Transverse colon (tissue), 4 donors: ENCODE measurements around the gene RAB40C. TPM values are rescaled to one million over a fixed set of nuclear protein-coding genes. Genes with fewer than 3 reads are reported as not detected.

ENCODE experiments used
- DNase-seq: peaks from one replicate; pipeline ENCODE4 v3.0.0-alpha.2; 2019
- H3K27ac ChIP-seq, 4 donors: fragments of 200-600 bp; sonication (generic); 2 replicates each; pipeline ENCODE4 v1.5.1; 2016 to 2018; ENCODE audit warnings: inconsistent platforms in 4 of 4
- H3K27me3 ChIP-seq: fragments of 200-600 bp; sonication (generic); 2 replicates; pipeline ENCODE4 v1.5.1; 2017; ENCODE audit warnings: inconsistent platforms
- H3K36me3 ChIP-seq, 4 donors: fragments of 200-600 bp; sonication (generic); 2 replicates each; pipeline ENCODE4 v1.5.1; 2017 to 2019; ENCODE audit warnings: inconsistent platforms in 4 of 4
- H3K4me1 ChIP-seq, 4 donors: fragments of 200-600 bp; sonication (generic); 2 replicates each; pipeline ENCODE4 v1.5.1; 2017 to 2020; ENCODE audit warnings: inconsistent platforms in 4 of 4
- H3K4me3 ChIP-seq, 4 donors: fragments of 200-600 bp; sonication (generic); 1 replicate in 1 of 4; 2 replicates in 3 of 4; pipeline versions ENCODE4 v1.5.1 to v1.6.1; 2017 to 2019; ENCODE audit warnings: inconsistent platforms in 4 of 4
- H3K9me3 ChIP-seq, 2 donors: fragments of 200-600 bp; sonication (generic); 2 replicates each; pipeline ENCODE4 v1.5.1; 2017 to 2019; ENCODE audit warnings: inconsistent platforms in 2 of 2
- EP300 ChIP-seq: sonication (generic); formaldehyde crosslinking; IDR thresholded peaks from one replicate; pipeline ENCODE4 v1.6.1; 2017; ENCODE audit warnings: antibody characterized with exemption, low read depth
- POLR2A ChIP-seq: fragments of 450-650 bp; IDR thresholded peaks from one replicate; pipeline ENCODE4 v1.6.1; 2016; ENCODE audit warnings: antibody characterized with exemption, mild to moderate bottlenecking, moderate library complexity
- POLR2AphosphoS5 ChIP-seq, 3 donors: sonication (generic); formaldehyde crosslinking; IDR thresholded peaks; one replicate each; pipeline ENCODE4 v1.6.1; 2016; ENCODE audit warnings: antibody characterized with exemption in 3 of 3
- WGBS, 2 donors: methylation state at CpG; one replicate each; pipeline ENCODE4 v1.1.5; 2018; ENCODE audit warnings: low coverage in 1 of 2; 5-methylcytosine and 5-hydroxymethylcytosine counted together
- in situ Hi-C, 4 donors: fragments of 200-750 bp; cut with MboI; loops; one replicate each; pipeline versions ENCODE4 v1.15.0 to v1.15.1; 2017; ENCODE audit warnings: low sequenced_read_pairs in 3 of 4, low pct_ligation_motif_present in 1 of 4, low pct_unique_long_range_greater_than_20kb in 1 of 4
- intact Hi-C: fragments of 100-400 bp; cut with DNase I; formaldehyde crosslinking; loops from one replicate; pipeline ENCODE4 v1.15.1; 2023; ENCODE audit warnings: low total_unique reads
- total RNA-seq, 4 donors: library from RNA; depleted of rRNA; stranded (reverse); fragments of >200 nt; gene quantifications; one replicate each; pipeline ENCODE4 v1.1.0, GENCODE V29; 2016
- TF ChIP-seq, protein P1 (sequence below), 5 experiments: fragments of 200-600 bp in 3 of 5; fragments of 450-650 bp in 2 of 5; sonication (generic) in 3 of 5; IDR thresholded peaks; 1 replicate in 2 of 5; 2 replicates in 3 of 5; pipeline ENCODE4 v1.5.1; 2016 to 2017; ENCODE audit warnings: antibody characterized with exemption in 5 of 5, inconsistent platforms in 3 of 5, mild to moderate bottlenecking in 2 of 5, moderate library complexity in 1 of 5

RAB40C gene
- total RNA-seq, 4 donors from 2014 or later, result 54.8 to 111 (median 83.5) TPM

DNA sequence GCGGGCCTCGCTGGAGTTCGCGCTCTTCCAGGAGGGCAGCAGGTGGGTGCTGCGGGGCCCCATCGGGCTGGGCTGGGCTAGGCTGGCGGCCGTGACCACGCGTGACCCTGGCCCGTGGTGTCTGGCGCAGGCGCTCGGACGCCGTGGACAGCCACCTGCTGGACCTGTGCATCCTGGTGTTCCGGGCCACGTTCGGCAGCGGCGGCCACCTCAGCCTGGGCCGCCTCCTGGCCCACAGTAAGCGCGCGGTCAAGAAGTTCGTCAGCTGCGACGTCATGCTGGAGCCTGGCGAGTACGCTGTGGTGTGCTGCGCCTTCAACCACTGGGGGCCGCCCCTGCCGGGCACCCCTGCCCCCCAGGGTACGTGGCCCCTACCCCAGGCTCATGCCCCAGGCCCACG is 37.7 kb upstream of the RAB40C start:
- intact Hi-C loops (no loop called here), in situ Hi-C loops (no loop called here)
- Histone ChIP-seq H3K27ac (no peak overlapping the region), H3K27me3 (peaks cover 12% of the 10 kb centered on the region), H3K4me3 (no peak overlapping the region), H3K9me3 (no peaks in the 10 kb centered on the region), H3K4me1 (peaks cover 0 to 7% (median 1%) of the 10 kb centered on the region in 4 donors), H3K36me3 (peaks cover 0 to 26% (median 8%) of the 10 kb centered on the region in 4 donors)
- 98% methylated on average over 27 of the region's 35 CpGs; no CpG with 5 or more reads in 1 of the 2 donors for WGBS, 2 donors
- no peak for TF ChIP-seq EP300
- TF ChIP-seq POLR2AphosphoS5 (IDR thresholded peaks at IDR 0.05), result no peak
- no peak for TF ChIP-seq POLR2A
- TF ChIP-seq, protein P1, sequence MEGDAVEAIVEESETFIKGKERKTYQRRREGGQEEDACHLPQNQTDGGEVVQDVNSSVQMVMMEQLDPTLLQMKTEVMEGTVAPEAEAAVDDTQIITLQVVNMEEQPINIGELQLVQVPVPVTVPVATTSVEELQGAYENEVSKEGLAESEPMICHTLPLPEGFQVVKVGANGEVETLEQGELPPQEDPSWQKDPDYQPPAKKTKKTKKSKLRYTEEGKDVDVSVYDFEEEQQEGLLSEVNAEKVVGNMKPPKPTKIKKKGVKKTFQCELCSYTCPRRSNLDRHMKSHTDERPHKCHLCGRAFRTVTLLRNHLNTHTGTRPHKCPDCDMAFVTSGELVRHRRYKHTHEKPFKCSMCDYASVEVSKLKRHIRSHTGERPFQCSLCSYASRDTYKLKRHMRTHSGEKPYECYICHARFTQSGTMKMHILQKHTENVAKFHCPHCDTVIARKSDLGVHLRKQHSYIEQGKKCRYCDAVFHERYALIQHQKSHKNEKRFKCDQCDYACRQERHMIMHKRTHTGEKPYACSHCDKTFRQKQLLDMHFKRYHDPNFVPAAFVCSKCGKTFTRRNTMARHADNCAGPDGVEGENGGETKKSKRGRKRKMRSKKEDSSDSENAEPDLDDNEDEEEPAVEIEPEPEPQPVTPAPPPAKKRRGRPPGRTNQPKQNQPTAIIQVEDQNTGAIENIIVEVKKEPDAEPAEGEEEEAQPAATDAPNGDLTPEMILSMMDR (IDR thresholded peaks at IDR 0.05), result no peak
- DNase-seq, result no peak

DNA sequence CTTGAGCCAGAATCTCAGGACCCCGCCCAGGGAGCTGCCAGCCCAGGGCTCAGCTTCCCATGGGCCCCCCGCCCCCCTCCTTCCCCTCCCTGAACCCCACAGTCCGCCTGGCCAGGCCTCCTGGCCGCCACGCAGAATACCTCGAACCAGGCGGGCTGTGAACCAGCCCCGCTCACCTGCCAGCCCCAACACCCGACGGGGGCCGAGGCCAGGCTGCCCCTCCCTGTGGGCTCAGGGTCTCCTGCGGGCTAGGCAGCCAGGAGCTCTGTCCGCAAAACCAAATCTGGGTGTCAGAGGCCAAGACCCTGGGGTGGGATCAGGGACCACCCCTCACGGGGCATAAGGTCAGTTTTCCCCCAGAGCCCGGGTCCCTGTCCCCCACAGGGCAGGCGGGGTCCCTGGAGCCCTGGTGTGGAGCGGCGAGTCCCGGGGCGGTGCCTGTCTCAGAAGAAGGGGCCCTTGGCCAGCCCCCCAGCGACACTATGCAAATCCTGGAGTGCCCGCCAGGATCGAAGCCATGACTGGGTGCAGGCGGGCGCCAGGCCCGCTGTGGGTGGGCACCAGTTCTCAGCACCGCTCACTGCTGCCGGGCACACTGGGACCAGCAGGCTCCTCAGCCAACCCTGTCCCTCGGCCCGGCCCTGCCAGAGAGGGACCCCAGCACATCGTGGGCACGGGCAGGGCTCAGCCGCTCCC is 36.1 kb upstream of the RAB40C start:
- H3K9me3 ChIP-seq, result no peaks in the 10 kb centered on the region
- no peak overlapping the region for H3K27ac ChIP-seq
- no peak overlapping the region for H3K4me3 ChIP-seq
- in situ Hi-C loops, result no loop called here
- no peak for DNase-seq
- TF ChIP-seq POLR2A, result no peak
- TF ChIP-seq POLR2AphosphoS5 (IDR thresholded peaks at IDR 0.05), result no peak
- peaks cover 0 to 24% (median 8%) of the 10 kb centered on the region in 4 donors for H3K36me3 ChIP-seq
- H3K4me1 ChIP-seq, result peaks cover 0 to 6% (median 1%) of the 10 kb centered on the region in 4 donors
- intact Hi-C loops, result no loop called here
- peaks cover 28% of the 10 kb centered on the region for H3K27me3 ChIP-seq
- 86% methylated on average over 19 of the region's 33 CpGs; no CpG with 5 or more reads in 1 of the 2 donors for WGBS, 2 donors

DNA sequence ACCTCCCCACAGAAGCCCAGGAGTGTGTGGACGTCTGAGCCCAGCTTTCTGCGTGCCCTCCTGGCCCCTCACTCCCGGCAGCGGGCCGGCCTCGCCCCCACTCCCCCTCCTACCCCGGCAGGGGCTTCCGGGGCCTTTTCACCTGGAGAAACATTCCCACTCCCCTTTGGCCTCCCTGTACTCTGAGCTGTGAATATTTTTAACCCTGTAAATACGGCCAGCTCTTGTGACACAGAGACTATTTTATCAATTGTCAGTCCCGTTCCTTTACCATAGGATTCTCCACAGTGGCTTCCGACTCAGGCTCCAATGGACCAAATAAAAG is 35.6 kb upstream of the RAB40C start:
- in situ Hi-C loops (no loop called here), intact Hi-C loops (no loop called here)
- 80% methylated on average over 11 of the region's 11 CpGs; no CpG with 5 or more reads in 1 of the 2 donors for WGBS, 2 donors
- Histone ChIP-seq H3K4me1 (peaks cover 0 to 10% (median 3%) of the 10 kb centered on the region in 4 donors), H3K9me3 (no peaks in the 10 kb centered on the region), H3K36me3 (peaks cover 0 to 20% (median 8%) of the 10 kb centered on the region in 4 donors), H3K4me3 (no peak overlapping the region), H3K27me3 (peaks cover 33% of the 10 kb centered on the region), H3K27ac (no peak overlapping the region)
- no peak for DNase-seq
- TF ChIP-seq POLR2A, result no peak
- TF ChIP-seq, protein P1 (IDR thresholded peaks at IDR 0.05), result no peak
- no peak for TF ChIP-seq POLR2AphosphoS5 (IDR thresholded peaks at IDR 0.05)
- TF ChIP-seq EP300, result no peak

DNA sequence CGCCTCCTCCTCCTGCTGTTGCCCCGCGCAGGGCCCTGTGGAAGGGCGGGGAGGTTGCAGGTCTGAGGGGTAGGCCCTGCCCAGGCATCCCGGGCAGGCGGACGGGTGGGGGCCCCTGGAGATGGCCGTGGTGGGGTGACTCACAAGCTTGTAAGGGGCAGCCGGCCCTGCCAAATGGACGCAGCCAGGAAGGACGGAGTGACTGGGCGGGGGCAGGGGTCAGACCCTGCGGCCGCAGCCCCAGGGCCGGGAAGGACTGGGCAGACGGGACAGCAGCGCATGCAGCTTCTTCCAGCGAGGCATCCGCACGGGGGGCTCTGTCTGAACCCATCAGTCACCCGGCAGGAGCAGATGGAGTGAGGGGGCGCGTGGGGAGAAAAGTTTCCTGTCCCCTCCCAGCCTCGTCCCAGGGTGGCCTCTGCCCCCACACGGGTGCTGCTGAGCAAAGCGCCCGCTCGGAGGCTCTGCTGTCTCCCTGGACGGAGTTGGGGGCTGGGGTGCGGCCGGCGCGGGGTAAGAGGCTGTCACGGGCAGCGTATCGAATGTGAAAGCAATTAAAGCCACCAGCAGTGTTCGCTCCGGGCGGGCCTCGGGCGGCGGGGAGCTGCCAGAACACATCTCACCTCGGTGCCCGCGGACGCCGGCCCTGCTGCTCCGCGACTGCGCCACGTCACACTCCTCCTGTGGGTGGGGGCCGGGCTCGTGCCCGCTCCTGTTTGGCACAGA is 35.1 kb upstream of the RAB40C start:
- Histone ChIP-seq H3K27ac (no peak overlapping the region), H3K27me3 (peaks cover 38% of the 10 kb centered on the region), H3K4me3 (no peak overlapping the region), H3K4me1 (peaks cover 0 to 14% (median 7%) of the 10 kb centered on the region in 4 donors), H3K36me3 (peaks cover 0 to 15% (median 7%) of the 10 kb centered on the region in 4 donors), H3K9me3 (no peaks in the 10 kb centered on the region)
- 67% methylated on average over 33 of the region's 54 CpGs; no CpG with 5 or more reads in 1 of the 2 donors for WGBS, 2 donors
- in situ Hi-C loops (no loop called here), intact Hi-C loops (no loop called here)
- no peak for TF ChIP-seq POLR2AphosphoS5 (IDR thresholded peaks at IDR 0.05)
- TF ChIP-seq POLR2A, result no peak
- TF ChIP-seq, protein P1 (IDR thresholded peaks at IDR 0.05), result no peak
- no peak for TF ChIP-seq EP300
- peak; percentile 34 for DNase-seq
